ENCODE measurements around the gene SGF29. TPM values are rescaled to one million over a fixed set of nuclear protein-coding genes. Genes with fewer than 3 reads are reported as not detected.
"Not testable (repeated sequence)": the region's sequence is repeated elsewhere in the genome, so short reads cannot be mapped to it uniquely, and the experiment has no call there.

Gene SGF29
- total RNA-seq, 3 donors from 2014 or later: 28.5 to 35.8 (median 28.8) TPM

- Histone ChIP-seq H3K9me3 (no peaks in the 10 kb centered on the region), H3K36me3 (no peaks in the 10 kb centered on the region), H3K4me1 (no peaks in the 10 kb centered on the region), H3K4me3 (no peak overlapping the region), H3K27me3 (no peaks in the 10 kb centered on the region), H3K27ac (no peak overlapping the region)
- intact Hi-C loops (cut with DNase I; ENCODE audit: low total_unique reads): no loop called here
- TF ChIP-seq POLR2A (IDR thresholded peaks at IDR 0.05): no peak
- no peak for TF ChIP-seq POLR2AphosphoS5 (IDR thresholded peaks at IDR 0.05)
- TF ChIP-seq CTCF (IDR thresholded peaks at IDR 0.05): no peak
- no peak for DNase-seq (ENCODE audit: low spot score in 2 of 2)
Observed at GRCh38 chr16:28558456-28558855, 4.7 kb downstream of the SGF29 start.

GRCh38 chr16:28561557-28562187 lies 8.0 kb downstream of the SGF29 start:
- Histone ChIP-seq H3K27me3 (no peaks in the 10 kb centered on the region), H3K4me1 (no peaks in the 10 kb centered on the region), H3K36me3 (no peaks in the 10 kb centered on the region), H3K9me3 (no peaks in the 10 kb centered on the region), H3K4me3 (no peak overlapping the region), H3K27ac (no peak overlapping the region)
- TF ChIP-seq CTCF (IDR thresholded peaks at IDR 0.05) (no peak), POLR2AphosphoS5 (IDR thresholded peaks at IDR 0.05) (no peak), POLR2A (IDR thresholded peaks at IDR 0.05) (no peak)
- no peak for DNase-seq (ENCODE audit: low spot score in 2 of 2)
- intact Hi-C loops (cut with DNase I; ENCODE audit: low total_unique reads): no loop called here

GRCh38 chr16:28562199-28562598 lies 8.5 kb downstream of the SGF29 start:
- no peak overlapping the region for H3K27ac ChIP-seq
- TF ChIP-seq CTCF (IDR thresholded peaks at IDR 0.05) (no peak), POLR2AphosphoS5 (IDR thresholded peaks at IDR 0.05) (no peak), POLR2A (IDR thresholded peaks at IDR 0.05) (no peak)

GRCh38 chr16:28563218-28563617 lies 9.5 kb downstream of the SGF29 start:
- intact Hi-C loops (cut with DNase I; ENCODE audit: low total_unique reads): no loop called here
- Histone ChIP-seq H3K27ac (no peak overlapping the region), H3K9me3 (no peaks in the 10 kb centered on the region), H3K27me3 (no peaks in the 10 kb centered on the region), H3K4me1 (no peaks in the 10 kb centered on the region), H3K4me3 (no peak overlapping the region), H3K36me3 (no peaks in the 10 kb centered on the region)
- DNase-seq (ENCODE audit: low spot score in 2 of 2): no peak
- TF ChIP-seq POLR2A (IDR thresholded peaks at IDR 0.05): no peak
- TF ChIP-seq POLR2AphosphoS5 (IDR thresholded peaks at IDR 0.05): no peak
- no peak for TF ChIP-seq CTCF (IDR thresholded peaks at IDR 0.05)

More at GRCh38 chr16:28562199-28562598, 8.5 kb downstream of the SGF29 start:
- no peak overlapping the region for H3K4me3 ChIP-seq
- no peaks in the 10 kb centered on the region for H3K36me3 ChIP-seq
- no peak for DNase-seq (ENCODE audit: low spot score in 2 of 2)
- no peaks in the 10 kb centered on the region for H3K27me3 ChIP-seq
- intact Hi-C loops (cut with DNase I; ENCODE audit: low total_unique reads): no loop called here
- no peaks in the 10 kb centered on the region for H3K4me1 ChIP-seq
- no peaks in the 10 kb centered on the region for H3K9me3 ChIP-seq

GRCh38 chr16:28566233-28566925 lies 12.7 kb downstream of the SGF29 start:
- H3K4me1 ChIP-seq; H3K27ac ChIP-seq; H3K36me3 ChIP-seq; H3K27me3 ChIP-seq; DNase-seq (ENCODE audit: low spot score in 2 of 2); intact Hi-C loops (cut with DNase I; ENCODE audit: low total_unique reads); H3K4me3 ChIP-seq; H3K9me3 ChIP-seq: not testable (repeated sequence)

Data from breast epithelium (tissue), 4 donors.